A673 (cell line): ENCODE results near the gene MICU1. TPM values are rescaled to one million over a fixed set of nuclear protein-coding genes. Genes with fewer than 3 reads are reported as not detected.

Experiments
- BruUV-seq: library from RNA; stranded (reverse); fragments of 400-500 nt; replicated peaks from 2 replicates; lab custom pipeline; 2021; lab: Mats Ljungman, UMichigan
- CTCF ChIA-PET: fragments of 300-600 bp; sonication (Branson Sonifier 250); formaldehyde crosslinking; loops from one replicate; lab custom pipeline; 2022; ENCODE audit warnings: antibody characterized with exemption; lab: Charles Lee
- POLR2A ChIA-PET: fragments of 300-600 bp; sonication (Branson Sonifier 250); formaldehyde crosslinking; loops from one replicate; lab custom pipeline; 2022; ENCODE audit warnings: antibody characterized with exemption; ENCODE audit not compliant: low non-redundant PET; lab: Charles Lee
- DNase-seq: peaks from one replicate; pipeline ENCODE4 v3.0.0-alpha.2; 2015; ENCODE audit warnings: low spot score
- H3K27ac ChIP-seq: fragments of 200-600 bp; sonication (generic); 2 replicates; pipeline ENCODE4 v1.5.1; 2016; ENCODE audit warnings: mixed run types, low read depth, mild to moderate bottlenecking, mixed read lengths, antibody characterized with exemption, low read length; ENCODE audit not compliant: poor library complexity, severe bottlenecking
- H3K27me3 ChIP-seq: fragments of 200-600 bp; sonication (generic); replicated peaks from 2 replicates; pipeline ENCODE4 v1.6.1; 2017; ENCODE audit warnings: mixed run types, low read depth, mild to moderate bottlenecking, mixed read lengths, antibody characterized with exemption, low read length; ENCODE audit not compliant: insufficient read depth, poor library complexity
- H3K36me3 ChIP-seq: fragments of 200-600 bp; sonication (generic); 2 replicates; pipeline ENCODE4 v1.6.1; 2016; ENCODE audit warnings: mixed run types, mild to moderate bottlenecking, mixed read lengths, antibody characterized with exemption, low read length; ENCODE audit not compliant: insufficient read depth, poor library complexity, severe bottlenecking
- H3K4me1 ChIP-seq: fragments of 200-600 bp; sonication (generic); 2 replicates; pipeline ENCODE4 v1.6.1; 2017; ENCODE audit warnings: mixed run types, mild to moderate bottlenecking, mixed read lengths, antibody characterized with exemption, low read length; ENCODE audit not compliant: insufficient read depth, poor library complexity, severe bottlenecking
- H3K4me3 ChIP-seq: fragments of 200-600 bp; sonication (generic); 2 replicates; pipeline ENCODE4 v1.5.1; 2016; ENCODE audit warnings: low read depth, mixed run types, mild to moderate bottlenecking, mixed read lengths, low read length; ENCODE audit not compliant: poor library complexity, severe bottlenecking
- H3K9me3 ChIP-seq: fragments of 200-600 bp; sonication (generic); 2 replicates; pipeline ENCODE4 v1.6.1; 2016; ENCODE audit warnings: mixed run types, low read depth, mild to moderate bottlenecking, mixed read lengths, antibody characterized with exemption, low read length; ENCODE audit not compliant: poor library complexity, severe bottlenecking
- EZH2 ChIP-seq: fragments of 200-600 bp; sonication (generic); IDR thresholded peaks from 2 replicates; pipeline ENCODE4 v1.6.1; 2017; ENCODE audit warnings: borderline replicate concordance, low read depth, mild to moderate bottlenecking, mixed read lengths, antibody characterized with exemption, low read length; ENCODE audit not compliant: poor library complexity, severe bottlenecking
- intact Hi-C: fragments of 100-400 bp; cut with micrococcal nuclease; formaldehyde crosslinking; loops from one replicate; pipeline ENCODE4 v1.10.0; 2022; ENCODE audit not compliant: unreplicated experiment
- total RNA-seq: library from RNA; stranded (reverse); gene quantifications from 2 replicates; pipeline ENCODE4 v1.2.3, GENCODE V29; 2021
- TF ChIP-seq, protein P1 (sequence below): fragments of 300-800, 200-600 bp; sonication (generic); conservative IDR thresholded peaks from 2 replicates; pipeline ENCODE4 v1.5.1; 2017; ENCODE audit warnings: low read depth, mild to moderate bottlenecking, antibody characterized with exemption, low read length, moderate library complexity, mixed read lengths

MICU1 gene
- total RNA-seq, 1 experiment from 2014 or later, result 37.7 TPM

DNA sequence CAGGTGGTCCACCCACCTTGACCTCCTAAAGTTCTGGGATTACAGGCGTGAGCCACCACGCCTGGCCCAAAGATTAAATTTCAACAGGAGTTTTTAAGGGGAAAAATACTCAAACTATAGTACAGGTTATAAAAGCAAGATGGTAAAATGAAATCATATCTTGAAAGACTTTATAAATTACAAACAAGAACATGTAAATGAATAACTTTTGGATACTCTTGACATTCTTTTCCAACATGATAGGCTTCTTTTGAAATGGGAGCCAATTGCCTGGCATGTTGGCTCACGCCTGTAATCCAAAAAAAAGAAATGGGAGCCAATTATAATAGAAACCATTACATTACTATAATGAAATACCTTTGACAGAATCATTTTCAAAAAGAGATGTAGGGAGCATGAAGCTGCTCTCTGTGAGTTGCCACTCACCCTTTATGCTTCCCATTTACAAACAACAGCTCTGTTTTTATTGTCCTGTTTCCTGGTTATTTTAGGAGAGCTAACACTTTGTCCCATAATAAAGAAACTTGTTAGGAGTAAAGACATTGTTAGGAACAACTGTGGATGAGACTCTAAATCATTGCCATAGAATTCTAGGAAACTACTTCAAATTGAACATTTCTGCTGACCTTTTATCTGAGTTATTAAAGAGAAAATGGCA is 41.5 kb upstream of the MICU1 start:
- CTCF ChIA-PET, result no interaction called here
- Histone ChIP-seq H3K27me3 (no peaks in the 10 kb centered on the region), H3K4me1 (no peaks in the 10 kb centered on the region), H3K9me3 (no peaks in the 10 kb centered on the region), H3K4me3 (no peak overlapping the region), H3K36me3 (no peaks in the 10 kb centered on the region), H3K27ac (no peak overlapping the region)
- no peak for DNase-seq
- TF ChIP-seq, protein P1, sequence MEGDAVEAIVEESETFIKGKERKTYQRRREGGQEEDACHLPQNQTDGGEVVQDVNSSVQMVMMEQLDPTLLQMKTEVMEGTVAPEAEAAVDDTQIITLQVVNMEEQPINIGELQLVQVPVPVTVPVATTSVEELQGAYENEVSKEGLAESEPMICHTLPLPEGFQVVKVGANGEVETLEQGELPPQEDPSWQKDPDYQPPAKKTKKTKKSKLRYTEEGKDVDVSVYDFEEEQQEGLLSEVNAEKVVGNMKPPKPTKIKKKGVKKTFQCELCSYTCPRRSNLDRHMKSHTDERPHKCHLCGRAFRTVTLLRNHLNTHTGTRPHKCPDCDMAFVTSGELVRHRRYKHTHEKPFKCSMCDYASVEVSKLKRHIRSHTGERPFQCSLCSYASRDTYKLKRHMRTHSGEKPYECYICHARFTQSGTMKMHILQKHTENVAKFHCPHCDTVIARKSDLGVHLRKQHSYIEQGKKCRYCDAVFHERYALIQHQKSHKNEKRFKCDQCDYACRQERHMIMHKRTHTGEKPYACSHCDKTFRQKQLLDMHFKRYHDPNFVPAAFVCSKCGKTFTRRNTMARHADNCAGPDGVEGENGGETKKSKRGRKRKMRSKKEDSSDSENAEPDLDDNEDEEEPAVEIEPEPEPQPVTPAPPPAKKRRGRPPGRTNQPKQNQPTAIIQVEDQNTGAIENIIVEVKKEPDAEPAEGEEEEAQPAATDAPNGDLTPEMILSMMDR, result no peak
- TF ChIP-seq EZH2, result no peak
- intact Hi-C loops, result no loop called here
- POLR2A ChIA-PET, result no interaction called here
- BruUV-seq, result no TSS peak

DNA sequence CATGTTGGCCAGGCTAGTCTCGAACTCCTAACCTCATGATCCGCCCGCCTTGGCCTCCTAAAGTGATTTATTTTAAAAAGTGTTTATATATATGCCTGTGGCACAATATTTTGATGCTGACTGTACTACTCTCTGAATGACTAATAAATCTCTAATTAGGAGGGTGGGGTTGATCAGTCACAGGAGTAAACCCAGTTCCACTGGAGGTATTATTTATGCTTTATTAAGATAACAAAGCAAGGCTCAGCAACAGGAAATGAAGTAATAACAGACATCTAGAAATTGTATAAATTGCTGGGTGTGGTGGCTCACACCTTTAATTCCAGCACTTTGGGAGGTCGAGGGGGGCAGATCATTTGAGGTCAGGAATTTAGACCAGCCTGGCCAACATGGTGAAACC is 40.0 kb upstream of the MICU1 start:
- no TSS peak for BruUV-seq

DNA sequence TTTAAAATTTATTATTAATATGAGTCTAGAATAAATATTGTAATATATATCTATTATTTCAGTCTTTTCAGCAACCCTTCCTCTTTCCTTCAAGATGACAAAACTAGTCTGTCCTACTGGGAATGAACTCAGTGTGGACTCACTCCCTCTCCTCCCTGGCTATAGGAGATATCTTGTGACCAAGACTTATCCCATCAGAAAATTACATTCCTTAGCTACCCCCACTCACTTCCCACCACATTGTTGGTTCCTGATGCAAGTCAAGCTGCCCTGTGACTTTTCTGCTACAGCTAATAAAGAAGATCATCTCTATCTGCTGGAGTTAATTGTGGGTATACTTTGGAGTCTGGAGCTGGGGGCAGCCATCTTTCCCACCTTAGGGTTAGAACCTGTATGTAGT is 38.1 kb upstream of the MICU1 start:
- Histone ChIP-seq H3K4me3 (no peak overlapping the region), H3K27ac (no peak overlapping the region), H3K9me3 (no peaks in the 10 kb centered on the region), H3K36me3 (no peaks in the 10 kb centered on the region), H3K27me3 (no peaks in the 10 kb centered on the region), H3K4me1 (no peaks in the 10 kb centered on the region)
- no TSS peak for BruUV-seq
- ChIA-PET CTCF (no interaction called here), POLR2A (interaction anchor here (0.6 kb wide), 1 partner anchor 354 kb away, joined by 5 read pairs; no protein-coding TSS in a partner anchor)
- no peak for TF ChIP-seq EZH2
- TF ChIP-seq, protein P1, result no peak
- no peak for DNase-seq
- intact Hi-C loops, result no loop called here

More for the DNA sequence above, 40.0 kb upstream of the MICU1 start:
- intact Hi-C loops, result no loop called here
- no peaks in the 10 kb centered on the region for H3K27me3 ChIP-seq
- no peak overlapping the region for H3K27ac ChIP-seq
- TF ChIP-seq EZH2, result no peak
- TF ChIP-seq, protein P1, result no peak
- no peaks in the 10 kb centered on the region for H3K9me3 ChIP-seq
- no peak overlapping the region for H3K4me3 ChIP-seq
- no peaks in the 10 kb centered on the region for H3K36me3 ChIP-seq
- no peaks in the 10 kb centered on the region for H3K4me1 ChIP-seq
- DNase-seq, result peak; percentile 20
- POLR2A ChIA-PET, result no interaction called here
- CTCF ChIA-PET, result no interaction called here
